ENCODE results near the gene TBC1D13.
"Not testable (repeated sequence)": the region's sequence is repeated elsewhere in the genome, so short reads cannot be mapped to it uniquely, and the experiment has no call there.

The TBC1D13 gene

DNA sequence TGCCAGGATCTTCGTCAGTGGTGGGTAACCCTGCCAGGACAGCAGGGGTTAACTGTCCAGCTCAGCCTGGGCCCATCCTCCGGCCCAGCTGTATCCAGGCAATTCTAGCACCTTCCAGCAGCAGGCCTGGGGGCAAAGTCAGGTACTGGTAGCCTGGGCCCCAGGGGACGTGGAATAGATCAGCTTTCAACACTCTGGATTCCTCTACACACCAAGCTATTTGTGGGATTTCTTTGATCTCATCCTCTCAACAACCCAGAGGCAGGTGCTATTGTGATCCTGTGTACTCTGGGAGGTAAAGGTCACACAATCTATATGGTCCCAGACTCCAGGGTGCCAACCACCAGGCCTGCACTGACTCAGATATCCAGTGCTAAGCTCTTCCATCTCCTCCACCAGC is 51.3 kb downstream of the TBC1D13 start:
- TF ChIP-seq, protein P1, sequence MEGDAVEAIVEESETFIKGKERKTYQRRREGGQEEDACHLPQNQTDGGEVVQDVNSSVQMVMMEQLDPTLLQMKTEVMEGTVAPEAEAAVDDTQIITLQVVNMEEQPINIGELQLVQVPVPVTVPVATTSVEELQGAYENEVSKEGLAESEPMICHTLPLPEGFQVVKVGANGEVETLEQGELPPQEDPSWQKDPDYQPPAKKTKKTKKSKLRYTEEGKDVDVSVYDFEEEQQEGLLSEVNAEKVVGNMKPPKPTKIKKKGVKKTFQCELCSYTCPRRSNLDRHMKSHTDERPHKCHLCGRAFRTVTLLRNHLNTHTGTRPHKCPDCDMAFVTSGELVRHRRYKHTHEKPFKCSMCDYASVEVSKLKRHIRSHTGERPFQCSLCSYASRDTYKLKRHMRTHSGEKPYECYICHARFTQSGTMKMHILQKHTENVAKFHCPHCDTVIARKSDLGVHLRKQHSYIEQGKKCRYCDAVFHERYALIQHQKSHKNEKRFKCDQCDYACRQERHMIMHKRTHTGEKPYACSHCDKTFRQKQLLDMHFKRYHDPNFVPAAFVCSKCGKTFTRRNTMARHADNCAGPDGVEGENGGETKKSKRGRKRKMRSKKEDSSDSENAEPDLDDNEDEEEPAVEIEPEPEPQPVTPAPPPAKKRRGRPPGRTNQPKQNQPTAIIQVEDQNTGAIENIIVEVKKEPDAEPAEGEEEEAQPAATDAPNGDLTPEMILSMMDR (IDR thresholded peaks at IDR 0.05; ENCODE audit: borderline replicate concordance, insufficient read depth, low read depth, low read length): no peak
- H3K4me3 ChIP-seq (ENCODE audit: low read depth, low read length): no peak overlapping the region

DNA sequence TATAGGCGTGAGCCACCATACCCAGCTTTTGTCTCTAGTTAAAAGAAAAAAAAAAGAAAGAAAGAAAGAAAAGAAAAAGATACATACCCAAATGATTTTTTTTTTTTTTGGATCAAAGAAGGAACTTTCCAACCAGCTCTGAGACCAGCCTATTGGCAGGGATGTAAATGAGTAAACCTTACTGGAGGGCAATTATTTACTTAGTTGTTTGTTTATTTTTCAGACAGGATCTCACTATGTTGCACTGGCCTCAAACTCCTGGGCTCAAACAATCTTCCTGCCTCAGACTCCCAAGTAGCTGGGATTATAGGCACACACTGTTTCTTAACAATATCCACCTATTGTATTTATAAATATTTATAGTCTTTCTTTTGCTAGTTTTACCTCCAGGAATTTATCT is 53.5 kb downstream of the TBC1D13 start:
- TF ChIP-seq, protein P1 (IDR thresholded peaks at IDR 0.05; ENCODE audit: borderline replicate concordance, insufficient read depth, low read depth, low read length): no peak
- H3K4me3 ChIP-seq (ENCODE audit: low read depth, low read length): no peak overlapping the region

DNA sequence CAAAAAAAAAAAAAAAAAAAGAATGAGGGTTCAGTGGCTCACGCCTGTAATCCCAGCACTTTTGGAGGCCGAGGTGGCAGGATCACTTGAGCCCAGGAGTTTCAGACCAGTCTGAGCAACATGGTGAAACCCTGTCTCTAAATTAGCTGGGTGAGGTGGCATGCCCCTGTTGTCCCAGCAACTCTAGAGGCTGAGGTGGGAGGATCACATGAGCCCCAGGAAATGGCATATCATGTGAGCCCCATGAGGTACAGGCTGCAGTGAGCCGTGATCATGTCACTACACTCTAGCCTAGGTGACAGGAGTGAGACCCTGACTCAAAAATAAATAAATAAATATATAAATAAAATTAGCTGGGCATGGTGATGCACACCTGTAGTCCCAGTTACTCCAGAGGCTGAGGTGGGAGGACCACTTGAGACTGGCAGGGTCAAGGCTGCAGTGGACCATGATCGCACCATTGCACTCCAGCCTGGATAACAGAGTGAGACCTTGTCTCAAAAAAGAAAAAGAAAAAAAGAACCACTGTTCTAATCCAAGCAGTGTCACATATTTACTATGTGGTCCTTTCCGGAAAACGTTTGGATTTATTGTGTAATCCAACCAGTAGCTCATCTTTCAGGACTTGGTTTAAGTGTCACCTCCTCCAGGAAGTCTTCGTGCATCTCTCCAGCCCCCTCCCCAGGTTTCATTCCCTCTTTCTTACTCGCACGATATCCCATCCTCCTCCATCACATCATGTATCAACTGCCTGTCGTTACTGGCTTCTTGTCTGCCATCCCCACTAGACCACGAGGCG is 54.8 kb downstream of the TBC1D13 start:
- TF ChIP-seq, protein P1 (IDR thresholded peaks at IDR 0.05; ENCODE audit: borderline replicate concordance, insufficient read depth, low read depth, low read length): no peak

DNA sequence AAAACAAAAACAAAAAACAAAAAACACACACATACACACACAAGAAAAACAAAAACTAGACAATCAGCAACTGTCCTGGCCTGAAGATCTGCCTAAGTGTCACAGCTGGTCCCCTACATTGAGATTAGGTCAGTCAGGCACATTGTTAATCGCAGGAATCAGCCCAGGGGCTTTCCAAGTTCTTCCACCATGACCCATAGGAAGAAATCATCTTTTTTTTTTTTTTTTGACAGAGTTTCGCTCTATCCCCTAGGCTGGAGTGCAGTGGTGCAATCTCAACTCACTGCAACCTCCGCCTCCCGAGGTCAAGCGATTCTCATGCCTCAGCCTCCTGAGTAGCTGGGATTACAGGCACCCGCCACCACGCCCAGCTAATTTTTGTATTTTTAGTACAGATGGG is 56.1 kb downstream of the TBC1D13 start:
- not testable (repeated sequence) for H3K4me3 ChIP-seq (ENCODE audit: low read depth, low read length)

More for the DNA sequence above, 54.8 kb downstream of the TBC1D13 start:
- H3K4me3 ChIP-seq (ENCODE audit: low read depth, low read length): no peak overlapping the region

DNA sequence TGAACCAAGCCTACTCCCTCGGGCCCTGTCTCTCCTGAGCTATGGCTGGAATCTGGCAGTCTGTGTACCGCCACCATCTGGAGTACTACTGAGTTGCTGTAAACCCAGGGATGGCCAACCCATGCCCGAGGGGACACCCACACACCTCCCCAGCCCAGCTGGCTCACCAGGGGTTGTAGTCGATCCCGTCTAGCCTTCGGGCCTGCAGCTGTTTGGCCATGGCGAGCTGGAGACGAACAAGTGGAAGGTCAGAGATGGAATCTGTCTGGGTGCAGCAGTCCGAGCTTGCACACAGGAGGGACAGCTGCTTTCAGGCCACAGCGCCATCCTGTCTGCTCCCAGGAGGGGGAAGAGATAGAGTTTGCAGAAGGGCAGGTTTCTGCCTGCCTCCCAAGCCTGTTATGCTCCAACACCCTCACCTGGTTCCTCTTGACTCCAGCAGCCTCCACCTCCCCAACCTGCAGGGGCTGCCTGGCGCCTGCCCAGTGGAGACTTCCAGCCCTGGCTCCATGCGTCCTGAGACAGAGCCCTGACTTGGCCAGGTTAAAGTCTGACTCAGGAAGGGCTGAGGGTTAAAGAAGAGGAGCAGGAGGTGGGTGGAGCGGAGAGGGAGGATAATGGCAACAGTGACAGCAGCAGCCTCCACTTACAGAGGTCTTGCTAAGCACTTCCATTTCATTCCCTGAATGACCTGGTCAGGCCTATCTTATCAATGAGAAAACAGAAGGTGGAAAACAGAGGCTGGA is 58.3 kb downstream of the TBC1D13 start:
- H3K4me3 ChIP-seq (ENCODE audit: low read depth, low read length): no peak overlapping the region
- TF ChIP-seq, protein P1 (IDR thresholded peaks at IDR 0.05; ENCODE audit: borderline replicate concordance, insufficient read depth, low read depth, low read length): no peak

DNA sequence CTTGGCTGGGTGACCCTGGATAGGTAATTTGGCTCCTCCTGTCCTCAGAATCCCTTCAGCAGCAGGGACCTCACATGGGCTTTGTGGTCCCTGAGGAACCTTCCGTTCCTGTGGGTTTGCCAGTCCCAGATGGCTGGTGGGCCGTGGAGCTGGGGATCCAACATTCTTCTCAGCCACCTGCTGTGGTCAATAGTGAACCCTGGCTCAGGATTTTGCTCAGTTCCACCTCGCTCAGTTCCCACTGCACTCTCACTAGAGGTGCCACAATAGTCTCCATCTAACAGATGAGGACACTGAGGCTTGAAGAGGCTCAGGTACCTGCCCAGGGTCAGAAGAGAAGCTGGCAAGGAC is 59.6 kb downstream of the TBC1D13 start:
- TF ChIP-seq, protein P1 (IDR thresholded peaks at IDR 0.05; ENCODE audit: borderline replicate concordance, insufficient read depth, low read depth, low read length): no peak
- H3K4me3 ChIP-seq (ENCODE audit: low read depth, low read length): no peak overlapping the region

DNA sequence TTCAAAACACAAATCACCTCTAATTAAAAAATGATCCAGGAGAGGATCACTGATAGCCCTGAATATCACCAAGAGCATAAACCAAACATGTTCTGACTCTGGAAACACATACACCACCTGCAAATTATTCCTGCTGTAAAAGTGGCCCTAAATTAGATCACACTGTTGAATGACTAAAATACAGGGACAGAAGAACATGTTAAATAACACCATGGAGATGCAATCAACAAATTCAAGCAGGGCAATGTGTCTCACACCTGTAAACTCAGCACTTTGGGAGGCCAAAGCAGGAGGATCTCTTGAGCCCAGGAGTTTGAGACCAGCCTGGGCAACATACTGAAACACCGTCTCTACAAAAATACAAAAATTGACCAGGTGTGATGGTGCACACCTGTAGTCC is 60.8 kb downstream of the TBC1D13 start:
- TF ChIP-seq, protein P1 (IDR thresholded peaks at IDR 0.05; ENCODE audit: borderline replicate concordance, insufficient read depth, low read depth, low read length): no peak
- H3K4me3 ChIP-seq (ENCODE audit: low read depth, low read length): no peak overlapping the region

DNA sequence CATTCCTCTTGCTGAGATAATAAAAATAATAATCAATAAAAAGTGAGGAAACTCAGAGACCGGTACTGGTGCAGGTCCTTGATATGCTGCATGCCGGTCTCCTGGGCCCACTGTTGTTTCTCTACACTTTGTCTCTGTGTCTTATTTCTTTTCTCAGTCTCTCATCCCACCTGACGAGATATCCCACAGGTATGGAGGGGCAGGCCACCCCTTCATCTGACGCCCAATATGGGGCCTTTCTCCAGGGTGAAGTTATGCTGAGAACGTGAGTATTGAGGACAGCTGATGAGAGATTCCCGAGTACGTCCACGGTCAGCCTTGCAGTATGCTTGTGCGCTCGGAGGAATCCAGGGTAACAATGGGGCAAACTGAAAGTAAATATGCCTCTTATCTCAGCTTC is 64.0 kb downstream of the TBC1D13 start:
- H3K4me3 ChIP-seq (ENCODE audit: low read depth, low read length): not testable (repeated sequence)

DNA sequence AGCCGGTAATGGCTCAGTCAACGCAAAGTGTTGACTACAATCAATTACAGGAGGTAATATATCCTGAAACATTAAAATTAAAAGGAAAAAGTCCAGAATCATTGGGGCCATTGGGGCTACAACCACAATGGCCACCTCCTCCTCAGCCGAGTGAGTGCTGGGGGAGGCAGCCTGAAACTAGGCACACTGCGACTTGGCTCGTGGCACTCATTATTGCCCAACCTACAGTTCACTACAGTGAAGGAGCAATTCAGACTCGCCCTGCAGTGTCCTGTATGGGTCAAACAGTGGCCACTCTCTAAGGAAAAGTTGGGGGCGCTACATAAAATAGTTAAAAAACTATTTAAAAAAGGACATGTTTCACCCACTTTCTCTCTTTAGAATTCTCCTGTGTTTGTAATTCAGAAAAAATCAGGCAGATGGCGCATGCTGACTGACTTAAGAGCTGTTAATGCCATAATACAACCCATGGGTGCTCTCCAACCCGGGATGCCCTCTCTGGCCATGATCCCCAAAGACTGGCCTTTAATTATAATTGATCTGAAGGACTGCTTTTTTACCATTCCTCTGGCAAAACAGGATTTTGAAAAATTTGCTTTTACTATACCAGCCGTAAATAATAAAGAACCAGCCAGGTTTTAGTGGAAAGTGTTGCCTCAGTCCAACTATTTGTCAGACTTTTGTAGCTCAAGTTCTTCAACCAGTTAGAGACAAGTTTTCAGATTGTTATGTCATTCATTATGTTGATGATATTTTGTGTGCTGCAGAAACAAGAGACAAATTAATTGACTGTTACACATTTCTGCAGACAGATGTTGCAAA is 64.9 kb downstream of the TBC1D13 start:
- H3K4me3 ChIP-seq (ENCODE audit: low read depth, low read length): not testable (repeated sequence)

DNA sequence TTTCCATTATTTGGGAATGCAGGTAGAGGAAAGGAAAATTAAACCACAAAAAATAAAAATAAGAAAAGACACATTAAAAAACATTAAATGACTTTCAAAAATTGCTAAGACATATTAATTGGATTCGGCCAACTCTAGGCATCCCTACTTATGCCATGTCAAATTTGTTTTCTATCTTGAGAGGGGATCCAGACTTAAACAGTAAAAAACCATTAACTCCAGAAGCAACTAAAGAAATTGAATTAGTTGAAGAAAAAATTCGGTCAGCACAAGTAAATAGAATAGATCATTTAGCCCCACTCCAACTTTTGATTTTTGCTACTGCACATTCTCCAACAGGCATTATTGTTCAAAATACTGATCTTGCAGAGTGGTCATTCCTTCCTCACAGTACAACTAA is 65.6 kb downstream of the TBC1D13 start:
- not testable (repeated sequence) for H3K4me3 ChIP-seq (ENCODE audit: low read depth, low read length)

DNA sequence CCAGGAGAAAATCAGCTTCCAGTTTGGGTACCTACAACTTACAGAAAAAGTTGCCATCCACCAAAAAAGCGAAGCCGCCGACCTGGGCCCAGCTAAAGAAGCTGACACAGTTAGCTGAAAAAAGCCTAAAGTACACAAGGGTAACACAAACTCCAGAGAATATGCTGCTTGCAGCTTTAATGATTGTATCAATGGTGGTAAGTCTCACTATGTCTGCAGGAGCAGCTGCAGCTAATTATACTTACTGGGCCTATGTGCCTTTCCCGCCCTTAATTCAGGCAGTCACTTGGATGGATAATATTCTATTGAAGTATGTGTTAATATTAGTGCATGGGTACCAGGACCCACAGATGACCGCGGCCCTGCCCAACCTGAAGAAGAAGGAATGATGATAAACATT is 67.4 kb downstream of the TBC1D13 start:
- not testable (repeated sequence) for H3K4me3 ChIP-seq (ENCODE audit: low read depth, low read length)

Measured in GM12875 (cell line).